HCT116 (cell line): Measurements from ENCODE around the gene PPFIA1. TPM values are rescaled to one million over a fixed set of nuclear protein-coding genes. Genes with fewer than 3 reads are reported as not detected.

Experiments used
- ATAC-seq: fragments of 200-7000 bp; cut with Tn5 transposase; 2 replicates; pipeline ENCODE4 v1.9.1; 2020; ENCODE audit warnings: mild to moderate bottlenecking, moderate library complexity
- BruUV-seq: library from RNA; stranded (reverse); fragments of 400-500 nt; replicated peaks from 2 replicates; lab custom pipeline; 2021; lab: Mats Ljungman, UMichigan
- CTCF ChIA-PET: fragments of 300-600 bp; sonication (Branson Sonifier 250); formaldehyde crosslinking; loops from one replicate; lab custom pipeline; 2021; ENCODE audit warnings: antibody characterized with exemption; lab: Charles Lee
- POLR2A ChIA-PET: fragments of 300-600, 350-600 bp; sonication (Branson Sonifier 250); formaldehyde crosslinking; loops from one replicate; lab custom pipeline; 2021; ENCODE audit warnings: antibody characterized with exemption; lab: Charles Lee
- RAD21 ChIA-PET, 2 experiments: fragments of 300-600 bp; sonication (Branson Sonifier 250); formaldehyde crosslinking; loops; one replicate each; lab custom pipeline; 2023; ENCODE audit warnings: low total read pairs in 2 of 2; ENCODE audit not compliant: uncharacterized antibody in 2 of 2, unreplicated experiment in 2 of 2, low non-redundant PET in 1 of 2; lab: Charles Lee
- DNase-seq: peaks from one replicate; pipeline ENCODE4 v3.0.0-alpha.2; 2010; ENCODE audit warnings: low read depth, low spot score
- H2AFZ ChIP-seq: fragments of 200-600 bp; shearing (Covaris generic), sonication (generic); 2 replicates; pipeline ENCODE4 v1.6.1; 2017; ENCODE audit warnings: low read depth, mixed run types, mixed read lengths, antibody characterized with exemption, low read length; ENCODE audit not compliant: poor library complexity, severe bottlenecking
- H3K27ac ChIP-seq: 2 replicates; pipeline ENCODE4 v1.5.1; 2012; ENCODE audit warnings: low read depth, low read length
- H3K27me3 ChIP-seq: fragments of 200-600 bp; sonication (generic); 2 replicates; pipeline ENCODE4 v1.6.1; 2016; ENCODE audit warnings: mixed run types, low read length, mixed read lengths; ENCODE audit not compliant: insufficient read depth
- H3K36me3 ChIP-seq, 2 experiments: fragments of 200-500 bp in 1 of 2; fragments of 200-600 bp in 1 of 2; sonication (Bioruptor generic) in 1 of 2; sonication (generic) in 1 of 2; 2 replicates each; pipeline versions ENCODE4 v1.5.1 to v1.6.1; 2014 to 2016; ENCODE audit warnings: low read length in 2 of 2, inconsistent platforms in 1 of 2, mixed read lengths in 1 of 2, mixed run types in 1 of 2; ENCODE audit not compliant: insufficient read depth in 2 of 2, control insufficient read depth in 1 of 2
- H3K4me1 ChIP-seq, 2 experiments: fragments of 200-600 bp in 1 of 2; sonication (generic) in 1 of 2; 2 replicates each; pipeline versions ENCODE4 v1.5.1 to v1.6.1; 2012 to 2017; ENCODE audit warnings: low read length in 2 of 2, inconsistent platforms in 1 of 2, mild to moderate bottlenecking in 1 of 2, mixed read lengths in 1 of 2, mixed run types in 1 of 2, moderate library complexity in 1 of 2; ENCODE audit not compliant: insufficient read depth in 2 of 2, control insufficient read depth in 1 of 2
- H3K4me2 ChIP-seq: fragments of 200-600 bp; sonication (generic); 2 replicates; pipeline ENCODE4 v1.6.1; 2017; ENCODE audit warnings: mixed run types, low read length, mixed read lengths
- H3K4me3 ChIP-seq, 2 experiments: fragments of 200-600 bp in 1 of 2; sonication (generic) in 1 of 2; replicated peaks in 1 of 2; 2 replicates each; pipeline ENCODE4 v1.5.1; 2011 to 2016; ENCODE audit warnings: low read length in 2 of 2, control low read depth in 1 of 2, low read depth in 1 of 2, mild to moderate bottlenecking in 1 of 2, mixed read lengths in 1 of 2, mixed run types in 1 of 2
- H3K79me2 ChIP-seq: fragments of 200-600 bp; sonication (generic); 2 replicates; pipeline ENCODE4 v1.6.1; 2017; ENCODE audit warnings: mild to moderate bottlenecking, mixed run types, low read length, moderate library complexity, mixed read lengths; ENCODE audit not compliant: insufficient read depth
- H3K9ac ChIP-seq: fragments of 200-600 bp; sonication (generic); 2 replicates; pipeline ENCODE4 v1.6.1; 2016; ENCODE audit warnings: low read length, mixed read lengths
- H3K9me2 ChIP-seq: fragments of 200-600 bp; sonication (generic), shearing (Covaris generic); 2 replicates; pipeline ENCODE4 v1.6.1; 2017; ENCODE audit warnings: mixed run types, mild to moderate bottlenecking, moderate library complexity; ENCODE audit not compliant: insufficient read depth
- H3K9me3 ChIP-seq, 2 experiments: fragments of 200-500 bp in 1 of 2; fragments of 200-600 bp in 1 of 2; sonication (Bioruptor generic) in 1 of 2; sonication (generic) in 1 of 2; 2 replicates each; pipeline ENCODE4 v1.6.1; 2014 to 2017; ENCODE audit warnings: low read length in 2 of 2, mixed read lengths in 2 of 2, inconsistent platforms in 1 of 2, low read depth in 1 of 2, mild to moderate bottlenecking in 1 of 2, mixed run types in 1 of 2, moderate library complexity in 1 of 2; ENCODE audit not compliant: control insufficient read depth in 1 of 2, insufficient read depth in 1 of 2
- H4K20me1 ChIP-seq: fragments of 200-600 bp; sonication (generic), shearing (Covaris generic); 2 replicates; pipeline ENCODE4 v1.6.1; 2017; ENCODE audit warnings: mixed run types, mild to moderate bottlenecking, moderate library complexity; ENCODE audit not compliant: insufficient read depth
- ATF3 ChIP-seq: IDR thresholded peaks from 2 replicates; pipeline ENCODE4 v1.6.1; 2012
- CBX3 ChIP-seq: IDR thresholded peaks from 2 replicates; pipeline ENCODE4 v1.6.1; 2012; ENCODE audit warnings: low read depth
- CEBPB ChIP-seq: IDR thresholded peaks from 2 replicates; pipeline ENCODE4 v1.6.1; 2012; ENCODE audit warnings: low read depth
- CTCF ChIP-seq, 3 experiments: fragments of 200-600 bp in 1 of 3; sonication (generic) in 1 of 3; IDR thresholded peaks in 2 of 3; conservative IDR thresholded peaks in 1 of 3; 2 replicates each; pipeline ENCODE4 v1.5.1; 2012 to 2017; ENCODE audit warnings: low read depth in 2 of 3, low read length in 2 of 3, antibody characterized with exemption in 1 of 3, borderline replicate concordance in 1 of 3, control low read depth in 1 of 3, mild to moderate bottlenecking in 1 of 3, mixed read lengths in 1 of 3, mixed run types in 1 of 3, moderate library complexity in 1 of 3; ENCODE audit not compliant: insufficient read depth in 1 of 3
- EGR1 ChIP-seq: IDR thresholded peaks from 2 replicates; pipeline ENCODE4 v1.6.1; 2012; ENCODE audit warnings: low read depth
- ELF1 ChIP-seq: IDR thresholded peaks from 2 replicates; pipeline ENCODE4 v1.6.1; 2012; ENCODE audit warnings: low read depth, borderline replicate concordance
- EZH2 ChIP-seq: fragments of 200-600 bp; sonication (generic); IDR thresholded peaks from 2 replicates; pipeline ENCODE4 v1.6.1; 2017; ENCODE audit warnings: antibody characterized with exemption, mixed run types
- JUND ChIP-seq: IDR thresholded peaks from 2 replicates; pipeline ENCODE4 v1.6.1; 2012
- POLR2A ChIP-seq: IDR thresholded peaks from 2 replicates; pipeline ENCODE4 v1.7.0; 2011; ENCODE audit warnings: borderline replicate concordance; ENCODE audit not compliant: insufficient read depth, insufficient read length; ENCODE audit errors: extremely low read depth
- POLR2AphosphoS5 ChIP-seq: IDR thresholded peaks from 2 replicates; pipeline ENCODE4 v1.6.1; 2011; ENCODE audit warnings: mild to moderate bottlenecking, low read depth, low read length, moderate library complexity
- SIN3A ChIP-seq: IDR thresholded peaks from 2 replicates; pipeline ENCODE4 v1.6.1; 2012; ENCODE audit warnings: low read depth
- SP1 ChIP-seq: IDR thresholded peaks from 2 replicates; pipeline ENCODE4 v1.6.1; 2012; ENCODE audit warnings: low read depth
- SRF ChIP-seq: IDR thresholded peaks from 2 replicates; pipeline ENCODE4 v1.6.1; 2012; ENCODE audit warnings: low read depth
- TCF7L2 ChIP-seq: IDR thresholded peaks from 2 replicates; pipeline ENCODE4 v1.7.0; 2011; ENCODE audit warnings: borderline replicate concordance, inconsistent platforms; ENCODE audit not compliant: insufficient read depth, insufficient read length; ENCODE audit errors: extremely low read depth
- YY1 ChIP-seq: IDR thresholded peaks from 2 replicates; pipeline ENCODE4 v1.6.1; 2011; ENCODE audit warnings: low read length, low read depth, moderate library complexity, mild to moderate bottlenecking; ENCODE audit not compliant: insufficient replicate concordance; ENCODE audit errors: extremely low read depth
- ZBTB33 ChIP-seq: IDR thresholded peaks from 2 replicates; pipeline ENCODE4 v1.6.1; 2011; ENCODE audit warnings: mild to moderate bottlenecking, low read length, moderate library complexity; ENCODE audit not compliant: insufficient replicate concordance; ENCODE audit errors: extremely low read depth
- ZFX ChIP-seq: fragments of 450-650 bp; IDR thresholded peaks from 2 replicates; pipeline ENCODE4 v1.6.1; 2017
- ZNF274 ChIP-seq: fragments of 200-500 bp; sonication (Bioruptor generic); IDR thresholded peaks from 2 replicates; pipeline ENCODE4 v1.6.1; 2014; ENCODE audit warnings: mild to moderate bottlenecking, low read depth, low read length, inconsistent platforms
- intact Hi-C: fragments of 100-400 bp; cut with micrococcal nuclease; formaldehyde crosslinking; loops from 2 replicates; pipeline ENCODE4 v1.10.0; 2022
- total RNA-seq: library from RNA; stranded (reverse); gene quantifications from one replicate; pipeline ENCODE4 v1.2.1, GENCODE V29; 2021; ENCODE audit not compliant: unreplicated experiment

PPFIA1 gene
- total RNA-seq, 1 experiment from 2014 or later, result 48.6 TPM

GRCh38 chr11:70335511-70335910 lies 65.0 kb downstream of the PPFIA1 start:
- no TSS peak for BruUV-seq
- TF ChIP-seq CBX3 (no peak), ZFX (no peak), SIN3A (no peak)
- H3K4me2 ChIP-seq, result no peak overlapping the region
- no peak for DNase-seq
- no peaks in the 10 kb centered on the region for H3K79me2 ChIP-seq
- no peaks in the 10 kb centered on the region for H4K20me1 ChIP-seq
- H3K9me2 ChIP-seq, result no peaks in the 10 kb centered on the region
- H3K4me1 ChIP-seq, result no peaks in the 10 kb centered on the region
- no peak overlapping the region for H3K9ac ChIP-seq
- H3K27me3 ChIP-seq, result no peaks in the 10 kb centered on the region
- ATAC-seq, result no peak
- CTCF ChIA-PET, result no interaction called here
- H2AFZ ChIP-seq, result no peak overlapping the region
- RAD21 ChIA-PET, result no interaction called here
- no peak overlapping the region for H3K27ac ChIP-seq
- POLR2A ChIA-PET, result no interaction called here
- peaks cover 60 to 75% of the 10 kb centered on the region in 2 experiments; a peak in 3 of 4 replicates for H3K36me3 ChIP-seq
- no peak overlapping the region for H3K4me3 ChIP-seq
- intact Hi-C loops, result no loop called here
- H3K9me3 ChIP-seq, result no peaks in the 10 kb centered on the region

DNA sequence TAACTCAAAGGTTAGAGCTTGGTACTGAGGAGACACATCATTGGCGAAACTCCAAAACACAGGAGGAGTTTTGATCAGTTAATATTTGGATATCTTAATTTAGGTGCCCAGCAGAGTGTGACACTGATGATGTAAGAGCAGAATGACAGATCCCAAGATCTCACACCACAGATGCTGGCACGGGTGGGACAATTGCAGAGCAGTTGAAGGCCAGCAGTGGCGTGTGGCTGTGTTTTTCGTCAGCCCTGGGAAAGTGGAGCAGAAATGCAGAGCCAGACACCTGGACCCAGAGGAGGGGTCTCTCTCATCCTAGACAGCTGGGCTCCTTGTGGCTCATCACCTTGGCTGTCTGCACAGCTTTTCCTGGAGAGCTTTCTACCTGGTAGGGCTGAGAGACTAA lies 68.1 kb downstream of the PPFIA1 start:
- Histone ChIP-seq H3K4me3 (no peak overlapping the region), H3K27me3 (no peaks in the 10 kb centered on the region), H3K9ac (no peak overlapping the region), H2AFZ (no peak overlapping the region), H3K36me3 (peaks cover 54 to 57% of the 10 kb centered on the region in 2 experiments; a peak in 3 of 4 replicates), H3K4me2 (no peak overlapping the region), H3K4me1 (no peaks in the 10 kb centered on the region), H3K27ac (no peak overlapping the region), H3K79me2 (no peaks in the 10 kb centered on the region), H4K20me1 (no peaks in the 10 kb centered on the region), H3K9me3 (no peaks in the 10 kb centered on the region), H3K9me2 (no peaks in the 10 kb centered on the region)
- POLR2A ChIA-PET, result no interaction called here
- TF ChIP-seq SRF, result no peak
- TF ChIP-seq ZBTB33, result no peak
- TF ChIP-seq ELF1, result no peak
- TF ChIP-seq JUND, result no peak
- TF ChIP-seq TCF7L2, result no peak
- no peak for TF ChIP-seq YY1
- no peak for TF ChIP-seq POLR2AphosphoS5
- TF ChIP-seq SP1, result no peak
- TF ChIP-seq ZFX, result no peak
- TF ChIP-seq CBX3, result no peak
- TF ChIP-seq EZH2, result no peak
- no peak for TF ChIP-seq ZNF274
- TF ChIP-seq CTCF (IDR thresholded peaks at IDR 0.05 in 2 of 3, conservative IDR thresholded peaks at IDR 0.05 in 1 of 3; ENCODE audit: borderline replicate concordance in 1 of 3, insufficient read depth in 1 of 3, low read depth in 2 of 3, low read length in 2 of 3), result no peak
- no peak for TF ChIP-seq CEBPB
- TF ChIP-seq POLR2A, result no peak
- TF ChIP-seq EGR1, result no peak
- TF ChIP-seq ATF3, result no peak
- TF ChIP-seq SIN3A, result no peak
- DNase-seq (no peak), ATAC-seq (no peak)
- CTCF ChIA-PET, result no interaction called here
- BruUV-seq, result no TSS peak
- intact Hi-C loops, result no loop called here
- RAD21 ChIA-PET, result no interaction called here
